ENCODE results near the gene SLC16A5. TPM values are rescaled to one million over a fixed set of nuclear protein-coding genes. Genes with fewer than 3 reads are reported as not detected.

SLC16A5 gene
- total and polyA plus RNA-seq, 10 of the 15 experiments (the other 5 are each of a cell fraction or from before 2014, with no cell fraction given) = 0.03 to 3.1 (median 0.96) TPM

GRCh38 chr17:75131278-75132017 lies 43.7 kb downstream of the SLC16A5 start, which contains the start of gene NT5C (continued):
- TF ChIP-seq MLLT1 (IDR thresholded peaks at IDR 0.05) (no peak), SMARCA5 (IDR thresholded peaks at IDR 0.05) (peak; percentile 96), DPF2 (IDR thresholded peaks at IDR 0.05) (peak; percentile 93), SP1 (IDR thresholded peaks at IDR 0.05; ENCODE audit: low read depth, low read length) (no peak), BMI1 (IDR thresholded peaks at IDR 0.05; ENCODE audit: borderline replicate concordance) (no peak), PRDM15 (CRISPR knock-in tag; IDR thresholded peaks at IDR 0.05) (no peak), KDM1A (IDR thresholded peaks at IDR 0.05; ENCODE audit: borderline replicate concordance) (no peak), NFXL1 (IDR thresholded peaks at IDR 0.05; ENCODE audit: borderline replicate concordance) (no peak), PBX3 (IDR thresholded peaks at IDR 0.05; ENCODE audit: insufficient replicate concordance, low read depth, low read length) (no peak), WRNIP1 (IDR thresholded peaks at IDR 0.05; ENCODE audit: borderline replicate concordance, low read depth, low read length) (no peak), CBX5 (IDR thresholded peaks at IDR 0.05; ENCODE audit: low read depth) (no peak), EZH2 (IDR thresholded peaks at IDR 0.05; ENCODE audit: borderline replicate concordance, control insufficient read depth, low read depth, low read length) (no peak), HDGF (IDR thresholded peaks at IDR 0.05) (no peak), BCLAF1 (IDR thresholded peaks at IDR 0.05) (peak; percentile 31; the same call in 1 of the 2 replicates), EED (IDR thresholded peaks at IDR 0.05; ENCODE audit: low read depth) (peak; percentile 52; the same call in 1 of the 2 replicates), MEF2A (IDR thresholded peaks at IDR 0.05; ENCODE audit: insufficient read depth, low read depth, low read length) (no peak), POU2F2 (IDR thresholded peaks at IDR 0.05; ENCODE audit: borderline replicate concordance, low read depth, low read length) (peak; percentile 99), MTA2 (IDR thresholded peaks at IDR 0.05; ENCODE audit: low read depth) (no peak), BACH1 (IDR thresholded peaks at IDR 0.05; ENCODE audit: borderline replicate concordance) (peak; percentile 92), SMAD1 (IDR thresholded peaks at IDR 0.05; ENCODE audit: low read depth, partially characterized antibody) (no peak), HDAC6 (IDR thresholded peaks at IDR 0.05; ENCODE audit: unreplicated experiment) (no peak)
